Breast epithelium (tissue), 4 donors: ENCODE data around the gene PTPN1. TPM values are rescaled to one million over a fixed set of nuclear protein-coding genes. Genes with fewer than 3 reads are reported as not detected.
"Not testable (repeated sequence)": the region's sequence is repeated elsewhere in the genome, so short reads cannot be mapped to it uniquely, and the experiment has no call there.

Experiments
- DNase-seq, 2 donors: peaks; one replicate each; pipeline ENCODE4 v3.0.0-alpha.2; 2019; ENCODE audit warnings: low spot score in 2 of 2
- H3K27ac ChIP-seq, 2 donors: fragments of 200-600 bp; sonication (generic) in 1 of 2; one replicate each; pipeline ENCODE4 v1.5.1; 2016 to 2019; ENCODE audit warnings: mild to moderate bottlenecking in 1 of 2
- H3K27me3 ChIP-seq, 2 donors: fragments of 200-600 bp; sonication (generic) in 1 of 2; one replicate each; pipeline versions ENCODE4 v1.5.1 to v1.6.0; 2017 to 2019; ENCODE audit warnings: control low read depth in 1 of 2, mild to moderate bottlenecking in 1 of 2
- H3K36me3 ChIP-seq: fragments of 200-600 bp; one replicate; pipeline ENCODE4 v1.5.1; 2019
- H3K4me1 ChIP-seq, 2 donors: fragments of 200-600 bp; sonication (generic); one replicate each; pipeline ENCODE4 v1.5.1; 2016 to 2019; ENCODE audit warnings: control low read depth in 1 of 2
- H3K4me3 ChIP-seq, 3 donors: fragments of 200-600 bp; sonication (generic); 1 replicate in 2 of 3; 2 replicates in 1 of 3; pipeline ENCODE4 v1.5.1; 2016 to 2019; ENCODE audit warnings: mild to moderate bottlenecking in 3 of 3, moderate library complexity in 2 of 3
- H3K9me3 ChIP-seq, 2 donors: fragments of 200-600 bp; sonication (generic) in 1 of 2; one replicate each; pipeline ENCODE4 v1.5.1; 2016 to 2019; ENCODE audit warnings: control low read depth in 1 of 2
- POLR2A ChIP-seq: fragments of 450-650 bp; IDR thresholded peaks from one replicate; pipeline ENCODE4 v1.6.1; 2016; ENCODE audit warnings: antibody characterized with exemption, mild to moderate bottlenecking, moderate library complexity
- POLR2AphosphoS5 ChIP-seq, 3 donors: sonication (generic); formaldehyde crosslinking; IDR thresholded peaks; one replicate each; pipeline ENCODE4 v1.6.1; 2017; ENCODE audit warnings: antibody characterized with exemption in 3 of 3
- intact Hi-C: fragments of 100-400 bp; cut with DNase I; formaldehyde crosslinking; loops from one replicate; pipeline ENCODE4 v1.15.1; 2023; ENCODE audit warnings: low total_unique reads
- total RNA-seq, 3 donors: library from RNA; depleted of rRNA; stranded (reverse); fragments of >200 nt; gene quantifications; one replicate each; pipeline ENCODE4 v1.1.0, GENCODE V29; 2016
- TF ChIP-seq, protein P1 (sequence below), 3 donors: fragments of 450-650 bp; IDR thresholded peaks; one replicate each; pipeline ENCODE4 v1.5.1; 2016 to 2017; ENCODE audit warnings: antibody characterized with exemption in 3 of 3, mild to moderate bottlenecking in 3 of 3, moderate library complexity in 3 of 3

Gene PTPN1
- total RNA-seq, 3 donors from 2014 or later, result 23.8 to 29.2 (median 28.5) TPM

GRCh38 chr20:50563133-50563944 is 53.2 kb downstream of the PTPN1 start:
- intact Hi-C loops, result no loop called here
- H3K9me3 ChIP-seq, result no peaks in the 10 kb centered on the region
- H3K36me3 ChIP-seq, result no peaks in the 10 kb centered on the region
- no peaks in the 10 kb centered on the region for H3K27me3 ChIP-seq
- no peak overlapping the region for H3K27ac ChIP-seq
- no peak for DNase-seq
- H3K4me3 ChIP-seq, result no peak overlapping the region
- H3K4me1 ChIP-seq, result no peaks in the 10 kb centered on the region
- no peak for TF ChIP-seq POLR2A
- TF ChIP-seq, protein P1, sequence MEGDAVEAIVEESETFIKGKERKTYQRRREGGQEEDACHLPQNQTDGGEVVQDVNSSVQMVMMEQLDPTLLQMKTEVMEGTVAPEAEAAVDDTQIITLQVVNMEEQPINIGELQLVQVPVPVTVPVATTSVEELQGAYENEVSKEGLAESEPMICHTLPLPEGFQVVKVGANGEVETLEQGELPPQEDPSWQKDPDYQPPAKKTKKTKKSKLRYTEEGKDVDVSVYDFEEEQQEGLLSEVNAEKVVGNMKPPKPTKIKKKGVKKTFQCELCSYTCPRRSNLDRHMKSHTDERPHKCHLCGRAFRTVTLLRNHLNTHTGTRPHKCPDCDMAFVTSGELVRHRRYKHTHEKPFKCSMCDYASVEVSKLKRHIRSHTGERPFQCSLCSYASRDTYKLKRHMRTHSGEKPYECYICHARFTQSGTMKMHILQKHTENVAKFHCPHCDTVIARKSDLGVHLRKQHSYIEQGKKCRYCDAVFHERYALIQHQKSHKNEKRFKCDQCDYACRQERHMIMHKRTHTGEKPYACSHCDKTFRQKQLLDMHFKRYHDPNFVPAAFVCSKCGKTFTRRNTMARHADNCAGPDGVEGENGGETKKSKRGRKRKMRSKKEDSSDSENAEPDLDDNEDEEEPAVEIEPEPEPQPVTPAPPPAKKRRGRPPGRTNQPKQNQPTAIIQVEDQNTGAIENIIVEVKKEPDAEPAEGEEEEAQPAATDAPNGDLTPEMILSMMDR (IDR thresholded peaks at IDR 0.05), result no peak
- TF ChIP-seq POLR2AphosphoS5 (IDR thresholded peaks at IDR 0.05), result no peak

DNA sequence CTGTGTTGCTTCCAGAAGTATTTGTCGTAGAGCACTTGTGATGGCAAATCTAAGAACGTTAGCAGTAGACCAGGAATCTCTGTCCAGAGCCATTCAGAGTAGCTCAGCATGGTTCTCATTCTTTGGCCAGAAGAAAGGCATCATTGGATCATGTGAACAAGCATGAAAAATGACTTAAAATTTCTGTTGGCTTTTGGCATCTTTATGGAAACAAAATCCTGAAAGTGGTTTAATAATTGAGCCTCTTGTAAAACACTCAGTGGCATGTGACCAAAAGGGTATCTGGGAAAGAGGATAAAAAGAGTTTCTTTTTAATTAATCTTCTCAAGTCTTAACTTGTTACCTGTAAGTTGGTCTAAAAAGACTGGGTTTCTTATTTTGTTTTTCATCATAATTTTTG is 55.2 kb downstream of the PTPN1 start:
- DNase-seq, result no peak
- intact Hi-C loops, result no loop called here
- H3K27ac ChIP-seq, result peak overlapping the region; percentile 21 to 33
- H3K9me3 ChIP-seq, result no peaks in the 10 kb centered on the region
- H3K36me3 ChIP-seq, result no peaks in the 10 kb centered on the region
- no peaks in the 10 kb centered on the region for H3K4me1 ChIP-seq
- H3K4me3 ChIP-seq, result no peak overlapping the region
- no peak for TF ChIP-seq POLR2AphosphoS5 (IDR thresholded peaks at IDR 0.05)
- TF ChIP-seq, protein P1 (IDR thresholded peaks at IDR 0.05), result no peak
- no peak for TF ChIP-seq POLR2A
- no peaks in the 10 kb centered on the region for H3K27me3 ChIP-seq

- intact Hi-C loops, result no loop called here
- DNase-seq, result no peak
- H3K27me3 ChIP-seq, result no peaks in the 10 kb centered on the region
- H3K36me3 ChIP-seq, result no peaks in the 10 kb centered on the region
- no peak overlapping the region for H3K4me3 ChIP-seq
- H3K9me3 ChIP-seq, result no peaks in the 10 kb centered on the region
- peak overlapping the region; percentile 30 to 57 for H3K27ac ChIP-seq
- no peaks in the 10 kb centered on the region for H3K4me1 ChIP-seq
- TF ChIP-seq, protein P1 (IDR thresholded peaks at IDR 0.05), result no peak
- TF ChIP-seq POLR2AphosphoS5 (IDR thresholded peaks at IDR 0.05), result no peak
- TF ChIP-seq POLR2A, result no peak
Measured at GRCh38 chr20:50565871-50566270, 55.7 kb downstream of the PTPN1 start.

- Histone ChIP-seq H3K27ac (no peak overlapping the region), H3K4me3 (no peak overlapping the region), H3K9me3 (no peaks in the 10 kb centered on the region), H3K4me1 (peaks cover 0 to 13% of the 10 kb centered on the region in 2 donors), H3K36me3 (no peaks in the 10 kb centered on the region), H3K27me3 (no peaks in the 10 kb centered on the region)
- no peak for DNase-seq
- no peak for TF ChIP-seq POLR2A
- TF ChIP-seq, protein P1 (IDR thresholded peaks at IDR 0.05), result no peak
- no peak for TF ChIP-seq POLR2AphosphoS5 (IDR thresholded peaks at IDR 0.05)
- intact Hi-C loops, result no loop called here
Measured at GRCh38 chr20:50567860-50568548, 57.8 kb downstream of the PTPN1 start.

DNA sequence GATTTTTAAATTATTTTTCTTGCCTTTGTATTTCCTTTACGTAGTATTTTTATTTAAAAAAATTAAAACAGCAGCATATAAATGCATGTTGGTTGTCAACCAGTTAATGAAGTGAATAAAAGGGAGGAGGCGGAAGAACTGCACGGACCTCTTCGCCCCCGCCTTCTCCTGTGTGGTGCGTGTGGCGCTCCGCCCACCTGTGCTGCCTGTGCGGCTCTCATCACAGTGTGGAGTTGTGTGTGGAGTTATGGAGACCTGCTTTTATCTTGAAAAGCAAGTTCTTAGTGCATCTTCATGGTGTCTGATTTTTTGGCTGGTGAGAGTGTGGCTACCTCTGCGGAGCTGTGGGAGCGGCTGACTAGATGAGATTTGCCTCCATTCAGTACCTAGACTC is 58.4 kb downstream of the PTPN1 start:
- Histone ChIP-seq H3K4me3 (no peak overlapping the region), H3K36me3 (no peaks in the 10 kb centered on the region), H3K27me3 (no peaks in the 10 kb centered on the region), H3K27ac (no peak overlapping the region), H3K4me1 (peaks cover 0 to 17% of the 10 kb centered on the region in 2 donors), H3K9me3 (no peaks in the 10 kb centered on the region)
- no peak for DNase-seq
- intact Hi-C loops, result no loop called here
- TF ChIP-seq POLR2A, result no peak
- TF ChIP-seq POLR2AphosphoS5 (IDR thresholded peaks at IDR 0.05), result no peak
- TF ChIP-seq, protein P1 (IDR thresholded peaks at IDR 0.05), result no peak

DNA sequence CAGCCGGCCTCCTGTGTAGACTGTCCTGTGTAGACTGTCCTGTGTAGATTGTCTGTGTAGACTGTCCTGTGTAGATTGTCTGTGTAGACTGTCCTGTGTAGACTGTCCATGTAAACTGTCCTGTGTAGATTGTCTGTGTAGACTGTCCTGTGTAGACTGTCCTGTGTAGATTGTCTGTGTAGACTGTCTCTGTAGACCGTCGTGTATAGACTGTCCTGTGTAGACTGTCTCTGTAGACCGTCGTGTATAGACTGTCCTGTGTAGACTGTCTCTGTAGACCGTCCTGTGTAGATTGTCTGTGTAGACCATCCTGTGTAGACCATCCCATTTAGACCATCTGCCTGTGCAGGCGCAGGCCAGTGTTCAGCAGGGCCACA is 59.3 kb downstream of the PTPN1 start:
- DNase-seq, intact Hi-C loops, H3K27me3 ChIP-seq, H3K27ac ChIP-seq, H3K9me3 ChIP-seq, H3K36me3 ChIP-seq, H3K4me3 ChIP-seq: not testable (repeated sequence)
- H3K4me1 ChIP-seq, result peaks cover 0 to 17% of the 10 kb centered on the region in 2 donors
